ENCODE results near the gene UFD1.

The UFD1 gene, protein sequence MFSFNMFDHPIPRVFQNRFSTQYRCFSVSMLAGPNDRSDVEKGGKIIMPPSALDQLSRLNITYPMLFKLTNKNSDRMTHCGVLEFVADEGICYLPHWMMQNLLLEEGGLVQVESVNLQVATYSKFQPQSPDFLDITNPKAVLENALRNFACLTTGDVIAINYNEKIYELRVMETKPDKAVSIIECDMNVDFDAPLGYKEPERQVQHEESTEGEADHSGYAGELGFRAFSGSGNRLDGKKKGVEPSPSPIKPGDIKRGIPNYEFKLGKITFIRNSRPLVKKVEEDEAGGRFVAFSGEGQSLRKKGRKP

DNA sequence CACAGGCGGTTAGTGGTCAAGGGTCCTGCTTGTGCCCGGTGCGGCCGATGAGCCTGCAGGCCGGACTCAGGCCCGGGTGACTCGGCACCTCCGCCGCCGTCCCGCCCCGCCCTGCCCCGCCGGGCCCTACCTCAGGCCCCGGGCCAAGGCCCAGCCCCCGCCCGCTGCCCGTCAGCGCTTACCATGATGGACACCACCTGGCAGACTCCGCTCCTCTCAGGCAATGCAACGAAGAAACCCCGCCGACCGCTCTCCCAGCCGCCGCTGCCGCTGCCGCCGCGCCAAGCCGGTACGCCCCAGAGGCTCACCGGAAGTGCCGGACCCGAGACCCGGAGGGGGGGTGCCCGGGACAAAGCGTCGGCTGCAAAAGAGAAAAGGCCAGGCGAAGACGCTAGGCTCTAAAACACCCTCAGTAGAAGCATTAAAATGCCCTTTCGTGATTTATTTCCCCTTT, at the start of gene UFD1:
Gene UFD1 (minus strand): TSS at position 293 of the 454 bp plus-strand sequence. CDS start 108 bp downstream, at position 185.
- DNase-seq (ENCODE audit: low read depth), result peak; percentile 70

DNA sequence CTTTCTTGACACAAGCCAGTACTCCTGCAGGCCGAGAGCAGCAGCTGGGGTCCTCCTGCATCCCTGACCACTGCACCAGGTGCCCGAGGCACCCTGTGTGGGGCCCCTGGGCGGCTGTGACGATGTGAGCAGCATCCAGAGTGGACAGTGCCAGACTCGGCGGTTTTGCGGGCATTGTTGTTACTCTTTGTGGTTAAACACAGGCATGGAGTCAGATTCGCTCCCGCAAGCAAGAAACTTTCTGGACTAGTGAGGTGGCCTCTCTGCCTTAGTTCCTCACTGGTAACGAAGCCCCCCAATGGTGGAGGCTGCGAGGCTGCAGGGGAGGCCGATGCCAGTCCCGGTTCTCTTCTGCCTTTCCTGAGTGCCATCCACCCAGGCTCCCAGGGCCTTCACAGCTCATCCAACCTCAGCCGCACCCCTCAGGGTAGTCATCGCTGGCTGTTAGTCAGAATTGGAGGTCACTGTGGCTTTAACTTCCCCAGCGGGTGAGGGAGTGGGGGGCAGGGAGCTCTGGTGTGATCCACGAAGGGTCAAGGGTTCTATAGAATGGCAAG, 48.9 kb upstream of the UFD1 start:
- DNase-seq (ENCODE audit: low read depth), result no peak

DNA sequence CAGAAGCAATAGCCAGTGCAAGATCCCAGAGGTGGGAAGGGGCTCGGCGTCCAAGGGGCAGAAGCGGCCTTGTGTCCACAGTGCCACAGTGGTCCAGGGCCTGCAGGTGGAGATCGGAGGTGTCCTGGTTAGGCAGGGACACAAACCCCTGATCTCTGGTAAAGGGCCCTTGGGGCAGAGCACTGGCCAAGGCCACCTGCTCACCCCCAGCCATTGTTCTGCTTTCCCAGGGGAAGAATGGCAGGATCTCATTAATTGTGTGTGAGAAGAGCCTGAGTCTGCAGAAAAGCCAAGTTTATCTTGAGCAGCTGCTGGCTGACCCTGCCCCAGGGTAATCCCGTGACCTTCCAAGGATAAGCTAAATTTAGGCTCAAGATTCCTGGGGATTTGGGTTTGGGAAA, 48.3 kb upstream of the UFD1 start:
- DNase-seq (ENCODE audit: low read depth), result no peak

DNA sequence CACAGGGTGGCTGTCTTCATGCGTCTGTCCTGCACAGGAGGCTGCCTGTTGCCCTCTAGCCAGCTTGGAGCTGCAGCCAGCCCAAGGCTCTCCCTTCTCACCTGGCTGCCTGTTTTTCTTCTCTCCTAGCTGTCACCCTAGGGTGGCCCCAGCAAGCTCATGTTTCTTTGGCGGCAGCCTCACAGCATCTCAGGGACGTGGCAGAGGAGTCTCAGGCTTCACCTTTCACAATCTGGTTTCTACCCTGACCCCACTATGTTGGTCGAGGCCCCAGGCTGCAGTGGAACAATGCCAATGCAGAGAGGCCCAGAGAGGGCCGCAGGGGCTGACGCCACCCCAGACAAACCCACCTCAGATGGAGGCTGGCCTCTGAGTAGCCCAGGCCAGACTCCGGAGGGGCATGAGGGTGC, 47.7 kb upstream of the UFD1 start:
- no peak for DNase-seq (ENCODE audit: low read depth)

DNA sequence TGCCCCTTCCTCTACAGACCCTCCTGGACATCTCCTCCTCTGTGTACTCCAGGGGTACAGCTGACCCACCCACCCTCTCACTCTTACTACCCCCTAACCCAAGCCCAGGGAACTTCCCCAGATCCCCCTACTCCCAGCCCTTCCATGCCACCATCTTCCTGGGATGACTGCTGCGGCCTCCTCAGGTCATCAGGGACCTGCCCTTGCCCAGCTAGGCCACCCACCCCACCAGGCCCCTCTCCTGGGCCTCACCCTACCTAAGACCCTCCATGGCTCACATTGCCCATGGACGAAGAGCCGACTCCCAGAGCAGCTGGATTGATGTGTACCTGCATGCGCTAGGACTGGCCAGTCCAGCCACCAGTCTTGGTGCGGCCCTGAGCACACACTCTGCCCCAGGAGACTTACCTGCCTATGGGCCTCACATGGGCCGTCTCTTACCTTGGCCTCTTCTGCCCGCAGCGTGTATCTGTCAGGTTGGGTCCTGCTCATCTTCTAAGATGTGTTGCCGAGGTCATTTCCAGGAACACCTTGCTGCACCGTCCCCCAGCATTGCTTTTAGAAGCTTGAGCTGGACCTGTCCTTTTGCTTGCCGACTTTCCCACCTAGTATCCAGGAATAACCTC, 47.2 kb upstream of the UFD1 start:
- DNase-seq (ENCODE audit: low read depth), result no peak

DNA sequence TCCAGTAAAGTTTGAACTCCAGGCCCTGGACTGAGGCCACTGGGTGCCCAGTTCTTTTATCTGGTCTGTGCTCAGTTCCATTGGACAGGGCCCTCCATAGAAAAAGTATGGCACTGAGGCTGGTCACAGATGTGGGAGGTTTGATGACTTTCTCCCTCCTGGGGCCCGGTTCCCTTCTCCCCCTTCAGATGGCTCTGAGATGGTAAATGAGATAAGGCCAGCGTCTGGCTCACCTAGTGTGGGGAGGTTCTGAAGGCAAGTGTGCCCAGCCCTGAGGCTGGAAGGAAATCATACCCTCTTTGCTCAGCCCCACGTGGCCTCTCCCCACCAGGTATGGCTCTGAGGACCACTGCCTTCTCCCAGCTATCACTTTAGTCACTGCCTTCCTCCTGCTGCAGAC, 46.7 kb upstream of the UFD1 start:
- no peak for DNase-seq (ENCODE audit: low read depth)

DNA sequence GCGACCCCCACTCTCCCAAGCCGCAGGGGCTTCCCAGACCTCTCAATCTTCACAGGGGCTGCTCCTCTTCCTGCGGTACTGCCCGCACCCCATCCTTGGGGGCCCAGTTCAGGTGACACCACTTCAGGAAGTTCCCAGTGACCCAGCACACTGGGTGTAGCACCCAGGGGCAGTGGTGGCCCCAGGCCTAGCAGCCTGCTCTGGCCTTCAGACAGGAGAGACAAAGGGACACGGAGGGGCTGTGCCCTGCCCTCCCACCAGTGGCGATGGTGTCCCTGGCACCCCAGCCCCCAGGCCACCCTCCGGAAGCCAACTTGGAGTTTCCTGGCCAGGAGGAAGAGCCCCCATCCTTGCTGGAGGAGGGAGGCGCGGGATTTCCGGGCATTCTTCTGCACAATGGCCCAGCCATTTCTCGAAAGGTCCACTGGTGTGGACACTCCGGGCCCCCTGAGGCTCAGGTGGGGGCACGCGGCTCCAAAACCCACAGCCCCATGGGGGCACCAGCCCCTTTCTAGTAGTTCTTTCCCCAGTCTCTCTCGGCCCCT, 46.2 kb upstream of the UFD1 start:
- no peak for DNase-seq (ENCODE audit: low read depth)

DNA sequence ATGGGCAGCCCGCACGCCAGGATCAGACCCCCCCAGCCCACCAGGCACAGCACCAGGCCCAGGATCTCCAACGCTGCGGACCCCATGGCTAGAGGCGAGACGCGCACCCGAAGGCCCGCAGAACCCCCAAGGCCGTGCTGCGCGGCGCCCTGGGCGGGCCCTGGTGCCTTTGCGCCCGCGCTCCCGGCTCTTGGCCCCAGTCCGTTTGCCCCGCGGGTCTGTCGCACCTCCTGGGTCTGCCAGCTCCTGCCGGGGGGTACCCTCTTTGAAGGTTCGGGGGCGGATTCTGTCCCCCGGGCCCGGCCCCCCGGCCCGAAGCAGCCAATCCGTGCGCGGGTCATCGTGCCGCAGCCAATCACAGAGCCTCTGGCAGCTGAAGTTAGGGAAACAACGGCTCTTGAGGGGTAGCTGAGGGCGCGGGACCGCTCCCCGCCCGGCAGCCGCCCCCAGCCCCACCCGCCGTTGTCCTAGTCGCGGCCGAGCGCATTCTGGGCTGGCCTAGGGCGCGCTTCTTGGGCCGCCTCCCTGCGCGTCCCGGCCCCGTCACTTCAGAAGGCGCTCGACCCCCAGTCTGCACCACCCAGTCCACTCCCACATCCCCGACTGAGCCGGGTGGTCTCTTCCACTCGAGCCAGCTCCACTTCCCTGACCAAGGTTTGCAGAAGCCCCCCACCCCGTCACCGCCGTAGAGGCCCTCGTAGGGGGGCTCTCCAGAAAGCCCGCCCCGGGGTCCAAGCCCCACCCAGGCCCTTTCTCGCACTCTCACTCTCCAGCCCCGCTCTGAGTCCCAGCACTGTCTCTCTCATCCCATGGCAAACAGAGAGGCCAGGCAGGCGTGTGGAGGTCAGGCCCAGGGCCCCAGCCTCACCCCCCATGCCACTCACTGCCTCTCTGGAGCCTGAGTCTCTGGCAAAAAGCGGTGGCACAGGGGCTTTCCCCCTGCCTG, 45.5 kb upstream of the UFD1 start, which contains the start of gene CLDN5:
Gene CLDN5 (minus strand): TSS at position 241 of the 946 bp plus-strand sequence. CDS start 155 bp downstream, at position 86.
- DNase-seq (ENCODE audit: low read depth), result no peak

DNA sequence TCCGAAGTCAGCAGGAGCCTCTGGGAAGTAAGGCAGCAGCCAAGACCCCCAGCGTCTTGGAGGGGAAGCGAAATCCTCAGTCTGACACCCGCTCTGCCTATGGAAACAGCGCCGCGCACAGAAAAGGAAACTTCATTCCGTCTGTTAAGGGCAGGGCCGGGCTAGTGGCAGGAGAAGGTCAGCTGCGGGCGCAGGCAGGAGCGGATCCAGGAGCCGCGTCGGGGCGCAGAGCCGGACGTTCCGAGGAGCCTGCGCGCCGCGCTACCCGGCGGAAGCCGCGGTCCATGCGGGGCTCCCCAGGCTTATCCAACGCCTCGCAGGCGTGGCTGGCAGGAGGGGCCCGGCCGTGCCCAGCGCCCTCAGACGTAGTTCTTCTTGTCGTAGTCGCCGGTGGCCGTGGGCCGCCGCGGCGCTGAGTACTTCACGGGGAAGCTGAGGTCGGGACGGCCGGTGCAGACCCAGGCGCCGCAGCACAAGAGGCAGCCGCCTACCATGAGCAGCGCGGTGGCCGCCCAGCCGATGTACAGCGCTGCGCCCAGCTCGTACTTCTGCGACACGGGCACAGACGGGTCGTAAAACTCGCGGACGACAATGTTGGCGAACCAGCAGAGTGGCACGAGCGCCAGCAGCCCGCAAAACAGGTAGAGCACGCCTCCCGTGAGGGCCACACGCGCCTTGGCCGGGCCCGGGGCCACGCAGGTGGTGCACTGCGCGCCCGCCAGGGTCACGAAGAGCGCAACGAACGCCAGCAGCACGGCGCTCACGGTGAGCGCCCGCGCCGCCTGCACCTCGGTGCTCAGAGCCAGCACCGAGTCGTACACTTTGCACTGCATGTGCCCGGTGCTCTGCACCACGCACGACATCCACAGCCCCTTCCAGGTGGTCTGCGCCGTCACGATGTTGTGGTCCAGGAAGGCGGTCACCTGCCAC, 44.5 kb upstream of the UFD1 start:
- no peak for DNase-seq (ENCODE audit: low read depth)

DNA sequence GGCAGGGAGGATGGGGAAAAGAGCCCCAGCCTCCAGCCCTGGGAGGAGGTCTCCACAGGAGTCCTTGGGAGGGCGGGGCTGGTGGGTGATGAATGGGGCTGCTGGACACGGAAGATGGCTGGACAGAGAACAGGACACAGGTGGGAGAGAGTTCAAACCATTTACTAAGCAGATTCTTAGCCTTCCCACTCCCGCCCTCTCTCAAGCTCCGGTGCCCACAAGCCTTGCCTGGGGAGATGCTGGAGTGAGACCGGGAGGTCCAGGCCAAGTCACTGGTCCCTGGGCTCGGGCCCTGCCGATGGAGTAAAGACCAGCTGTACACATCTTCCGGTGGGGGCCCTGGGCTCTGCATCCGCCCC, 43.9 kb upstream of the UFD1 start:
- DNase-seq (ENCODE audit: low read depth), result no peak

DNA sequence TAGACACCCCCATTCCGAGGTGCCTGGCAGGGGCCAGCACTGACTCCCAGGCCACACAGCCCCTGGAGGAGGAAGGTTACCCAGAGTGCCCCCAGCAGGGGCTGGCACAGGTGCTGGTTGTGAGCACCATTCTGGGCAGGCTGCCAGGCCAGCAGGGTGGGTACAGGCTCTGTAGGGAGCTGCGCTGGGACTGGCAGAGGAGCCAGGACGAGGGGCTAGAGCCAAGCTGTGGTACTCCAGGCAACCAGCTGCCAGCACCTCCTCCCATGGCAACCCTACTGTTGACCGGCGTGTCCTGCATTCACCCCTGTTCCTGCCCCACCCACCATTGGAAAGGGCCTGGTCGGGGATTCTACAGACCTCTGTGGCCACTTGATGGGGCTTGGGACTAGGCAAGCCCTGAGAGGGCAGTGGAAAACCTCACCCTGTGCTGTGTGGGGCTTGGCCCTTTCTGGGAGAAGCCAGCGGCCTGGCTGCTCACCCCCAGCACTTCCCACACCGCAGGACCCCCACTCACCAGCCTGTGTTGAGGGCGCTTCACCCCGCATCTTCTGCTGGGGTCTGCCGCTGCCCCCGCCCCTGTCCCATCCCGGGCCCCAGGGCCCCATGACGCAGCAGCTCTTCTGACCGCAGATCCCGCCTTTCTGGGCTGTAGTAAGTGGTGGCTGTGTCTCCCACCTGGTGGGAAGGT, 43.3 kb upstream of the UFD1 start:
- DNase-seq (ENCODE audit: low read depth), result no peak

DNA sequence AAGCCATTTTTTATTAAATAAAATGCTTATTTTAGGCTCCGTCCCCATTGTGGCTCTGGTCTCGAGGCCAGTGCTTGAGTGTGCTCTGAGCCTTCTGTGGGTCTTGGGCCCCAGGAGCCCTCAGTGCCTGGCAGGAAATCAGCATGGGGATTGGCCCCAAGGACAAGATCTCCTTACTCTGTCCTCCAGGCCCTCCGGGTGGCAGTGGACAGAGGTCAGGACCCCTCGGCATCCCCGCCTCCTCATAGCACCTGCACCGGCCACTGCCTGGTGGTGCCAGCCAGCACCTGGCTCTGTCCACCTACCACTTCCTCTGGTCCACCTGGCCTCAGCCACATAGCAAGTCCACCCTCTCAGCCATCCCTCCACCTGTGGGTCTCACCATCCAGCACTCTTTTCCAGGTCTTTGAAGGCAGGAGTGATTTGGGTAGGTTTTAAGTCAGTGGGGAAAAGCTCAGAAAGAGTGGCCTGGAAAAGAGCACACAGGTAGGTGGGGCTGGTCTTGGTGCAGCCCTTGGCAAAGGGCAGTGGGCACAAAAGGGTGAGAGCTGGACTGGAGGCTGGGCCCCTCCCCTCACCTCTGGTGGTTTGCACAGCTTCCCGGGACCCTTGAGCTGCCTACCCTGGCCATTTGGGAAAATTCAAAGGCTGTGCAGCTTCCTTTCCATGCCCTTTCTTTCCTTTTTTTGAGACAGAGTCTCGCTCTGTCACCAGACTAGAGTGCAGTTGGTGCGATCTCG, 41.7 kb upstream of the UFD1 start:
- no peak for DNase-seq (ENCODE audit: low read depth)

DNA sequence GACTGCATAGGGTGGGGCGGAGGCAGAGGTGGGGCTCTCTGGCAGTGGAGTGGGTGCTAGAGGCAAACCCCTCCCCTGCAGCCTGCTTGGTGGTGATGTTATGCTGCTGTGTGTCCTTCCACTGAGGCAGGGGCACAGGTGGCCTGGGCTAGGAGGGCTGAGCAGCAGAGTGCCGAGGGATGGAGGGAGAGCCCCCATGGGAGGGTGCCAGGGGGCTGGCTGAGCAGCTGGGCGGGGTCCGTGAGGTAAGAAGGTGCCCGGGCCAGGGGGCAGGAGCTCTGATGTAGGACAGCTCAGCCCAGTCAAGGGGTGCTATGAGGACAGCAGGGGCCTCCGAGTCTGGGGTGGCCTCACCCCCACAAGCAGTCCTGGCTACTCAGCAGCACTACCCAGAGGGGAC, 41.0 kb upstream of the UFD1 start:
- DNase-seq (ENCODE audit: low read depth), result no peak

DNA sequence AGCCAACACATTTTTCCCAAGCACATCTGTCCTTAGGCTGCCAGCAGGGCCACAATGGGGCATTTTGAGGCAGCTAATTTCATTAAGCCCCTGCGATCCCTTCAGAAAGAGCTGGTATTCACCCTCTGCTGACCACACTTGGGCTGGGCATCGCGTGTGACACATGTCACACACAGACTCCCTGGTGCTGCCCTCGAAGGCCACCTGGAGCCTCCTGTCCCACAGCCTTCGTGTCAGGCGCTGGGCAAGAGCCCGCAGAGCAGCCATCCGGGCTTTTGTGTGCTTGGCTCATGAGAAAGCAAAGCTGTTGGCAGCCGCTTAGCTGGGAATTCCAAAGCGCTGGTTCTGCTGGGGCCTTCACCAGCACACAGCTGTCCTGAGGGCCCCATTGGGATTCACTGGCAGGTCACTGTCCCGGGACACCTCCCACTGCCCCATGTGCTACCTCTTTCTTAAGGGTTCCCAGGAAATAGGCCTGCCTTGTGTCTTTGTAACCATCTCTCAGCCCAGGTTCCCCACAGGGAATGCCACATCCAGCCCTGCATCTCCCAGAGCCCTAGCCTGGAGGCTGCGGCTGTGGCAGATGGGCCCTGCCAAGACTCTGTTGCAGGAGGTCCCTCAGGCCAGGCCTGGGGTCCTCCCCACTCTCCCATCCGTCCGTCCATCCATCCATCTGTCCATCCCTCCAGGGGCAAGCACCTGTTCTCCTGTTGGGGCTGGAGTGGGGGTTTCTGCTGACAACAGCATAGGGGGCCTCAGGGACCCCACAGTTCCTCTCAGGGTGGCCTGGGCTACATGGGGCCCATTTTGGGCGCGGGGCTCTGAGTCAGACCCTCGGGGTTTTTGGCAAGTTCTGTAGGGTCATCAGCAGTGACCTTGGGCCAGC, 40.3 kb upstream of the UFD1 start:
- DNase-seq (ENCODE audit: low read depth), result no peak

DNA sequence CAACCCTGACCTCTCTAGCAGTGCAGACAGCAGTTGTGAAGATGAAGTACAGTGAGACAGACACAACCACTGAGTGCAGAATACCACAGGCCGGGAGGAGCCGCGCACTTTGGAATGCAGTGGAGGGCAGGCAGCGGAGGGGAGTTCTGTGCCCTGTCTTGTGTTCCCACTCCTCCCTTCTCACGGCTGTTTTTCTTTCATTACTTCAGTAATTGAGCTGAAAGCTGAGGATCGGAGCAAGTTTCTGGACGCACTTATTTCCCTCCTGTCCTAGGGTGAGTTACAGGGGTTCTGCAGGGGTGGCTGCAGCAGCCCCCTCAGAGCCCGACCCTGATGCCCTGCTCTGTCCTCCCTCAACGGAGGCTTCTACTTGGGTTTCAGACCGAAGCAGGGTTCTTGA, 39.6 kb upstream of the UFD1 start:
- no peak for DNase-seq (ENCODE audit: low read depth)

DNA sequence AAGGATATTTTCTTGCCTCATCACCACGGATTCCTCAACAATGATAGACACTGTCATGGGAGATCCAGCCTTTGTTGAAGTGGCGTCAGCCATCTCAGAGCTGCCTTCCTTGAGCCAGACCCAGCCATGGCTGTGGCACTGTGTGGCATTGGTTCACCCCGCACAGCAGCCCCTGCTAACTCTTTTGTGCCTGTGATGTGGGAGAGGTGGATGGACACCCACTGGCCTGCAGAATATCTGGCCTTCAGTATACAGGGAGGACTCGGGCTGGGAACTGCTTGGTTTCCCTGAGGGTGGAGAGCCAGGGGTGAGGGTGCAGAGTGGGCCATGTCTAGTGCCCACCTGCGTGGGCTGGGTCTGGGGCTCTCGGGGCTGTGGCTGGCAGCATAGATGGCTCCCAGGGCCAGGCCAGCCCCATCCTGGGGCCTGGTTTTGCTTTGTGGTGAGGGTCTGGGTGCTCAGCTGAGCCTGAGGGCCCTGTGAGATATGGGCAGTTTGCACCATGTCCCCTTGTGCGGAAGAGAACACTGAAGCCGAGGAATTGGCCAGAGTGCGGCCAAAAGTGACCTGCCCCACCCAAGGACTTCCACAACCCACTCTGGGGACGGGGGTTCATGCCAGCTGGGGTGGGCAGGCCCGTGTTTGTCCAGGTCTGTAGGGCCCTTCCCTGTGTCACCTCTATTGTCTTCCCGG, 39.1 kb upstream of the UFD1 start:
- DNase-seq (ENCODE audit: low read depth), result no peak

DNA sequence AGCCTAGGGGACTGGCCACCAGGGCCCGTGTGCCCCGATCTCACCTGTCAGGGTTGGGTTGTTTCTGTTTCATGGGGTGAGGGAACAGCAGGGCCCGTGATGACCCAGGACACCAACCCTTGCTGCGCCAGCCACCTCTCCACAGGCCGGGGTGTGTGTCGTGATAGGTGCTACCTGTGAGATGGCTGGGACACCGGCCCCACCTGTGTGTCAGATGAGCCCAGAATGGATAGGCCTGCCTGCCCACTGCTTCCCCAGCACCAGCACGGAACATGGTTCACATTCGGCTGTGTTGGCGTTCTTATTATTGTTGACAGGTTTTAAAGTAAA, 38.1 kb upstream of the UFD1 start:
- DNase-seq (ENCODE audit: low read depth), result no peak
